HUES64 (cell line): ENCODE results near the gene DLK2.

Experiments used
- H3K27ac ChIP-seq: 2 replicates; pipeline ENCODE4 v1.7.0; 2013; ENCODE audit warnings: low read depth, low read length, inconsistent platforms
- H3K27me3 ChIP-seq: 2 replicates; pipeline ENCODE4 v1.6.1; 2013; ENCODE audit warnings: mild to moderate bottlenecking, low read length; ENCODE audit not compliant: insufficient read depth
- H3K36me3 ChIP-seq: 2 replicates; pipeline ENCODE4 v1.6.1; 2013; ENCODE audit warnings: mild to moderate bottlenecking, low read length; ENCODE audit not compliant: insufficient read depth
- H3K4me1 ChIP-seq: 2 replicates; pipeline ENCODE4 v1.6.1; 2013; ENCODE audit warnings: mild to moderate bottlenecking, low read length, moderate library complexity; ENCODE audit not compliant: insufficient read depth
- H3K4me3 ChIP-seq: 2 replicates; pipeline ENCODE4 v1.5.1; 2013; ENCODE audit warnings: mild to moderate bottlenecking, low read length, moderate library complexity
- H3K9ac ChIP-seq: 2 replicates; pipeline ENCODE4 v1.6.1; 2013; ENCODE audit warnings: mild to moderate bottlenecking, low read depth, low read length
- H3K9me3 ChIP-seq: 2 replicates; pipeline ENCODE4 v1.6.1; 2013; ENCODE audit warnings: low read depth, low read length; ENCODE audit not compliant: insufficient read depth
- WGBS: fragments of 150-250, 120-280 bp; methylation state at CpG from one replicate; pipeline ENCODE4 v1.1.7; 2013; ENCODE audit warnings: missing lambda C conversion rate; 5-methylcytosine and 5-hydroxymethylcytosine counted together

DLK2 gene

GRCh38 chr6:43481075-43481474 is 25.7 kb upstream of the DLK2 start:
- no peaks in the 10 kb centered on the region for H3K9me3 ChIP-seq
- H3K4me3 ChIP-seq = no peak overlapping the region
- H3K27me3 ChIP-seq = no peaks in the 10 kb centered on the region
- H3K27ac ChIP-seq = no peak overlapping the region
- H3K9ac ChIP-seq = no peak overlapping the region
- WGBS = 100% methylated on average over 1 of the region's 2 CpGs
- peaks cover 4% of the 10 kb centered on the region; the same call in 1 of the 2 replicates for H3K36me3 ChIP-seq
- H3K4me1 ChIP-seq = peaks cover 28% of the 10 kb centered on the region

- H3K4me3 ChIP-seq = peak overlapping the region; percentile 80
- no peaks in the 10 kb centered on the region for H3K36me3 ChIP-seq
- no peaks in the 10 kb centered on the region for H3K27me3 ChIP-seq
- no peaks in the 10 kb centered on the region for H3K9me3 ChIP-seq
- peak overlapping the region; percentile 78 for H3K9ac ChIP-seq
- peaks cover 28% of the 10 kb centered on the region for H3K4me1 ChIP-seq
- no peak overlapping the region for H3K27ac ChIP-seq
- 53% methylated on average over 3 of the region's 3 CpGs for WGBS
Observed at GRCh38 chr6:43478008-43478372, 22.6 kb upstream of the DLK2 start.

- H3K9me3 ChIP-seq = no peaks in the 10 kb centered on the region
- no peaks in the 10 kb centered on the region for H3K36me3 ChIP-seq
- H3K9ac ChIP-seq = peak within 1 kb of the TSS; percentile 78
- peak within 1 kb of the TSS; percentile 49; the same call in 1 of the 2 replicates for H3K27ac ChIP-seq
- H3K4me1 ChIP-seq = peaks cover 27% of the 10 kb centered on the region
- H3K27me3 ChIP-seq = no peaks in the 10 kb centered on the region
- peak within 1 kb of the TSS; percentile 80 for H3K4me3 ChIP-seq
- 5% methylated on average over 34 of the region's 34 CpGs for WGBS
Observed at GRCh38 chr6:43477235-43478007, 22.1 kb upstream of the DLK2 start, which contains the start of gene TJAP1. Gene TJAP1 (plus strand): TSS chr6:43477570. CDS start chr6:43499002, 21,432 bp downstream.

GRCh38 chr6:43476746-43477145 is 21.4 kb upstream of the DLK2 start:
- H3K27me3 ChIP-seq = no peaks in the 10 kb centered on the region
- H3K36me3 ChIP-seq = no peaks in the 10 kb centered on the region
- peak overlapping the region; percentile 71 for H3K9ac ChIP-seq
- WGBS = 68% methylated on average over 2 of the region's 2 CpGs
- H3K9me3 ChIP-seq = no peaks in the 10 kb centered on the region
- 0 out of 2 replicates have a peak overlapping the region, but pooled peaks have one; percentile 15 for H3K27ac ChIP-seq
- peak overlapping the region; percentile 80 for H3K4me3 ChIP-seq
- peaks cover 20% of the 10 kb centered on the region for H3K4me1 ChIP-seq

- 91% methylated on average over 6 of the region's 6 CpGs for whole genome bisulfite sequencing
Observed at GRCh38 chr6:43475516-43475915, 20.2 kb upstream of the DLK2 start.

GRCh38 chr6:43472515-43472914 is 17.2 kb upstream of the DLK2 start:
- H3K4me3 ChIP-seq = no peak overlapping the region
- WGBS = 87% methylated on average over 4 of the region's 4 CpGs

More at GRCh38 chr6:43475516-43475915, 20.2 kb upstream of the DLK2 start:
- Histone ChIP-seq H3K4me1 (peaks cover 9% of the 10 kb centered on the region; the same call in 1 of the 2 replicates), H3K36me3 (no peaks in the 10 kb centered on the region), H3K27me3 (no peaks in the 10 kb centered on the region), H3K4me3 (no peak overlapping the region), H3K9ac (no peak overlapping the region), H3K27ac (no peak overlapping the region), H3K9me3 (no peaks in the 10 kb centered on the region)

GRCh38 chr6:43471399-43471798 is 16.1 kb upstream of the DLK2 start:
- Histone ChIP-seq H3K4me1 (0 out of 2 replicates have a peak, but pooled peaks cover 8% of the 10 kb centered on the region), H3K9ac (no peak overlapping the region), H3K27ac (no peak overlapping the region), H3K9me3 (no peaks in the 10 kb centered on the region), H3K4me3 (no peak overlapping the region), H3K27me3 (no peaks in the 10 kb centered on the region), H3K36me3 (no peaks in the 10 kb centered on the region)
- WGBS = 90% methylated on average over 1 of the region's 1 CpG

More at GRCh38 chr6:43472515-43472914, 17.2 kb upstream of the DLK2 start:
- no peak overlapping the region for H3K9ac ChIP-seq
- H3K27me3 ChIP-seq = no peaks in the 10 kb centered on the region
- H3K9me3 ChIP-seq = no peaks in the 10 kb centered on the region
- H3K4me1 ChIP-seq = 0 out of 2 replicates have a peak, but pooled peaks cover 8% of the 10 kb centered on the region
- no peaks in the 10 kb centered on the region for H3K36me3 ChIP-seq
- H3K27ac ChIP-seq = no peak overlapping the region

GRCh38 chr6:43469947-43470346 is 14.6 kb upstream of the DLK2 start:
- no peak overlapping the region for H3K4me3 ChIP-seq
- no peaks in the 10 kb centered on the region for H3K36me3 ChIP-seq
- 0 out of 2 replicates have a peak, but pooled peaks cover 8% of the 10 kb centered on the region for H3K4me1 ChIP-seq
- H3K9ac ChIP-seq = no peak overlapping the region
- no peaks in the 10 kb centered on the region for H3K9me3 ChIP-seq
- no peak overlapping the region for H3K27ac ChIP-seq
- no peaks in the 10 kb centered on the region for H3K27me3 ChIP-seq
- 94% methylated on average over 7 of the region's 7 CpGs for WGBS

GRCh38 chr6:43468748-43469681 is 13.7 kb upstream of the DLK2 start:
- Histone ChIP-seq H3K27me3 (no peaks in the 10 kb centered on the region), H3K36me3 (no peaks in the 10 kb centered on the region), H3K27ac (no peak overlapping the region; the same call in 1 of the 2 replicates), H3K4me1 (0 out of 2 replicates have a peak, but pooled peaks cover 8% of the 10 kb centered on the region), H3K9ac (0 out of 2 replicates have a peak overlapping the region, but pooled peaks have one; percentile 6), H3K9me3 (no peaks in the 10 kb centered on the region), H3K4me3 (no peak overlapping the region)
- WGBS = 70% methylated on average over 13 of the region's 13 CpGs

- 0 out of 2 replicates have a peak, but pooled peaks cover 8% of the 10 kb centered on the region for H3K4me1 ChIP-seq
- H3K27ac ChIP-seq = no peak overlapping the region
- H3K9me3 ChIP-seq = no peaks in the 10 kb centered on the region
- H3K36me3 ChIP-seq = no peaks in the 10 kb centered on the region
- 94% methylated on average over 4 of the region's 4 CpGs for WGBS
- H3K9ac ChIP-seq = no peak overlapping the region
- H3K4me3 ChIP-seq = no peak overlapping the region
- H3K27me3 ChIP-seq = no peaks in the 10 kb centered on the region
Observed at GRCh38 chr6:43468240-43468639, 12.9 kb upstream of the DLK2 start.

- Histone ChIP-seq H3K9ac (no peak overlapping the region), H3K27ac (no peak overlapping the region), H3K36me3 (no peaks in the 10 kb centered on the region), H3K9me3 (no peaks in the 10 kb centered on the region), H3K4me1 (0 out of 2 replicates have a peak, but pooled peaks cover 8% of the 10 kb centered on the region), H3K27me3 (no peaks in the 10 kb centered on the region), H3K4me3 (no peak overlapping the region)
- WGBS = 91% methylated on average over 4 of the region's 4 CpGs
Observed at GRCh38 chr6:43467752-43468151, 12.4 kb upstream of the DLK2 start.
